Esophagus muscularis mucosa (tissue), 4 donors: ENCODE measurements around the gene GNGT1. TPM values are rescaled to one million over a fixed set of nuclear protein-coding genes. Genes with fewer than 3 reads are reported as not detected.

Source experiments
- DNase-seq: peaks from one replicate; pipeline ENCODE4 v3.0.0-alpha.2; 2017; ENCODE audit errors: extremely low spot score
- H3K27ac ChIP-seq, 4 donors: fragments of 200-600 bp; sonication (generic); replicated peaks in 1 of 4; 1 replicate in 3 of 4; 2 replicates in 1 of 4; pipeline ENCODE4 v1.5.1; 2016 to 2019; ENCODE audit warnings: mild to moderate bottlenecking in 1 of 4
- H3K27me3 ChIP-seq, 4 donors: fragments of 200-600 bp; sonication (generic); one replicate each; pipeline versions ENCODE4 v1.5.1 to v1.6.0; 2016 to 2019
- H3K36me3 ChIP-seq, 4 donors: fragments of 200-600 bp; sonication (generic); one replicate each; pipeline ENCODE4 v1.5.1; 2016 to 2019
- H3K4me1 ChIP-seq, 4 donors: fragments of 200-600 bp; sonication (generic); one replicate each; pipeline ENCODE4 v1.5.1; 2016 to 2019
- H3K4me3 ChIP-seq, 4 donors: fragments of 200-600 bp; sonication (generic); 1 replicate in 2 of 4; 2 replicates in 2 of 4; pipeline ENCODE4 v1.5.1; 2016 to 2019; ENCODE audit warnings: mild to moderate bottlenecking in 4 of 4, moderate library complexity in 1 of 4
- H3K9me3 ChIP-seq, 4 donors: fragments of 200-600 bp; sonication (generic); 1 replicate in 3 of 4; 2 replicates in 1 of 4; pipeline ENCODE4 v1.5.1; 2016 to 2019
- CTCF ChIP-seq, 3 experiments: fragments of 200-600 bp in 2 of 3; fragments of 450-650 bp in 1 of 3; sonication (generic) in 2 of 3; IDR thresholded peaks; one replicate each; pipeline ENCODE4 v1.5.1; 2017 to 2019; ENCODE audit warnings: antibody characterized with exemption in 3 of 3, mild to moderate bottlenecking in 2 of 3, moderate library complexity in 1 of 3
- EP300 ChIP-seq: sonication (generic); formaldehyde crosslinking; IDR thresholded peaks from one replicate; pipeline ENCODE4 v1.6.1; 2017; ENCODE audit warnings: antibody characterized with exemption
- POLR2A ChIP-seq: fragments of 450-650 bp; IDR thresholded peaks from one replicate; pipeline ENCODE4 v1.6.1; 2017; ENCODE audit warnings: antibody characterized with exemption, moderate library complexity, mild to moderate bottlenecking, low read depth
- POLR2AphosphoS5 ChIP-seq, 2 donors: sonication (generic); formaldehyde crosslinking; IDR thresholded peaks; one replicate each; pipeline ENCODE4 v1.6.1; 2017; ENCODE audit warnings: antibody characterized with exemption in 2 of 2
- WGBS: methylation state at CpG from one replicate; pipeline ENCODE4 v1.1.5; 2018; 5-methylcytosine and 5-hydroxymethylcytosine counted together
- intact Hi-C: fragments of 100-400 bp; cut with DNase I; formaldehyde crosslinking; loops from one replicate; pipeline ENCODE4 v1.15.1; 2023
- total RNA-seq, 4 donors: library from RNA; depleted of rRNA; stranded (reverse); fragments of >200 nt; gene quantifications; one replicate each; pipeline versions ENCODE4 v1.1.0 to v1.2.1, GENCODE V29; 2016

GNGT1 gene
- total RNA-seq, 4 donors from 2014 or later = not detected

GRCh38 chr7:93921607-93922566 is 15.5 kb downstream of the GNGT1 start, which contains the start of gene GNG11:
GNG11 (plus strand) TSS chr7:93921735; CDS start chr7:93922138, 403 bp downstream.
- Histone ChIP-seq H3K4me1 (peaks cover 5 to 43% (median 37%) of the 10 kb centered on the region in 4 donors), H3K36me3 (peaks cover 0 to 11% (median 5%) of the 10 kb centered on the region in 4 donors), H3K27ac (peak within 1 kb of the TSS; percentile 89 to 92 (median 90)), H3K9me3 (no peaks in the 10 kb centered on the region), H3K4me3 (peak within 1 kb of the TSS; percentile 60 to 72 (median 69)), H3K27me3 (no peaks in the 10 kb centered on the region)
- TF ChIP-seq POLR2AphosphoS5 (IDR thresholded peaks at IDR 0.05) (peak; percentile 46 to 77), EP300 (no peak), POLR2A (no peak), CTCF (IDR thresholded peaks at IDR 0.05) (no peak)
- no peak for DNase-seq
- intact Hi-C loops = no loop called here
- WGBS = 4% methylated on average over 25 of the region's 39 CpGs

DNA sequence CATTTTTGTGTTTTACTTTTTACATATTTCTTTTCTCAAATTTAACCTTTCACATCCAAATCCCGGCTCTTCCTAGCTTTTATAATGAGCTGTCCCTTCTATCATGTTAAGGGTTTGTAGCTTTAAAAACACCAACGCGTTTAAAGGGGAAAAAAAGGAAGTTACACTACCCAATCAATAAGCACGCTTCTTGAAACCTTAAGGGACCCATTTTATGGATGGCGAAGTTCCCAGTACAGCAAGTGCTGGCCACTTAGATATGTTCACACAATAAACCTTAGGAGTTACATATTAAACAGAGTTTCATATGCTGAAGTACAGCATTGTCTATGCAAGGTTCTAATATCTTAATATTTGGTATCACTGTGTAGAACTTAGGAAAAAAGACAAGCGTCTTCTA is 16.9 kb downstream of the GNGT1 start:
- H3K4me1 ChIP-seq = peaks cover 12 to 54% (median 50%) of the 10 kb centered on the region in 4 donors
- H3K27ac ChIP-seq = peak overlapping the region; percentile 89 to 92 (median 90)
- no peaks in the 10 kb centered on the region for H3K9me3 ChIP-seq
- peak overlapping the region; percentile 60 to 72 (median 69) for H3K4me3 ChIP-seq
- H3K36me3 ChIP-seq = peaks cover 0 to 13% (median 6%) of the 10 kb centered on the region in 4 donors
- TF ChIP-seq EP300 = no peak
- TF ChIP-seq POLR2AphosphoS5 (IDR thresholded peaks at IDR 0.05) = no peak
- no peak for TF ChIP-seq CTCF (IDR thresholded peaks at IDR 0.05)
- TF ChIP-seq POLR2A = no peak
- WGBS = 41% methylated on average over 6 of the region's 6 CpGs
- no peaks in the 10 kb centered on the region for H3K27me3 ChIP-seq
- no peak for DNase-seq
- intact Hi-C loops = no loop called here

GRCh38 chr7:93923942-93924341 is 17.6 kb downstream of the GNGT1 start:
- no peak for DNase-seq
- Histone ChIP-seq H3K4me1 (peaks cover 12 to 54% (median 50%) of the 10 kb centered on the region in 4 donors), H3K27me3 (no peaks in the 10 kb centered on the region), H3K4me3 (peak overlapping the region; percentile 60 to 72 (median 69)), H3K9me3 (no peaks in the 10 kb centered on the region), H3K27ac (peak overlapping the region; percentile 89 to 92 (median 90)), H3K36me3 (peaks cover 0 to 13% (median 6%) of the 10 kb centered on the region in 4 donors)
- WGBS = 16% methylated on average over 1 of the region's 1 CpG
- intact Hi-C loops = no loop called here
- TF ChIP-seq POLR2AphosphoS5 (IDR thresholded peaks at IDR 0.05) = no peak
- no peak for TF ChIP-seq CTCF (IDR thresholded peaks at IDR 0.05)
- TF ChIP-seq POLR2A = no peak
- no peak for TF ChIP-seq EP300

GRCh38 chr7:93926800-93927199 is 20.4 kb downstream of the GNGT1 start:
- no peak overlapping the region for H3K4me3 ChIP-seq
- H3K36me3 ChIP-seq = peaks cover 0 to 13% (median 6%) of the 10 kb centered on the region in 4 donors
- DNase-seq = no peak
- H3K4me1 ChIP-seq = peaks cover 8 to 40% (median 36%) of the 10 kb centered on the region in 4 donors
- H3K9me3 ChIP-seq = no peaks in the 10 kb centered on the region
- no peaks in the 10 kb centered on the region for H3K27me3 ChIP-seq
- intact Hi-C loops = no loop called here
- peak overlapping the region in 3 of 4 donors; percentile 36 to 68 (median 43) for H3K27ac ChIP-seq
- WGBS = 45% methylated on average over 1 of the region's 1 CpG
- TF ChIP-seq EP300 = no peak
- no peak for TF ChIP-seq POLR2A
- TF ChIP-seq POLR2AphosphoS5 (IDR thresholded peaks at IDR 0.05) = no peak
- no peak for TF ChIP-seq CTCF (IDR thresholded peaks at IDR 0.05)
